ENCODE results near the gene ZG16.

DNA sequence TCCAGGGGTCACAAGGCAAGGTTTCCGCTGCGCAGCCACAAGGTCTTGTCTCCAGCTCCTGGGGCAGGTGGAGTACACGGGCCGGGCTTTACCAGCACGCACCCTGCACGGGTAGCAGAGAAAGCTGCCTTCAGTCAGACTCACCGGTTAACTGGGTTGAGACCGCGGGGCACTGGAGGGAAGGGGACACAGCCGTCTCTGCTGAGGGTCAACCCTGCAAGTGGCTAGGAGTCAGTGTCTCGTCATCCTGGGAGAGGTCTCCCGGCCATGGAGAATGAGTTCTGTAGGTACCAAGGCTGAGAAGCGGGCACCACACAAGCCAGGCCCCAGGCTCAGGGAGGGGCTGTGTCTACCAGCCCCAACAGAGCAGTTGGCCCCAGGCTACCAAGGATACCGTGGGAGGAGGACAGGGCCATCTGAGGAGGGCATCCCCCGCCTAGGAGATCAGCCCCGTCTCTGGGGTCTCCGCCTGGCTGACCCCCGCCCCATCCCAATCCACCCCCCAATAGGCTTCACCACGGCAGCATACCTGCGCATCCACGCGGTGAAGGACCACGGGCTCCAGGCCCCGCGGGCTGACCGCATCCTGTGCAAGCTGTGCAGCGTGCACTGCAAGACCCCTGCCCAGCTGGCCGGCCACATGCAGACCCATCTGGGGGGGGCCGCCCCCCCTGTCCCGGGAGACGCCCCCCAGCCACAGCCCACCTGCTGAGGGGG is 31.1 kb downstream of the ZG16 start:
- TF ChIP-seq, protein P1, sequence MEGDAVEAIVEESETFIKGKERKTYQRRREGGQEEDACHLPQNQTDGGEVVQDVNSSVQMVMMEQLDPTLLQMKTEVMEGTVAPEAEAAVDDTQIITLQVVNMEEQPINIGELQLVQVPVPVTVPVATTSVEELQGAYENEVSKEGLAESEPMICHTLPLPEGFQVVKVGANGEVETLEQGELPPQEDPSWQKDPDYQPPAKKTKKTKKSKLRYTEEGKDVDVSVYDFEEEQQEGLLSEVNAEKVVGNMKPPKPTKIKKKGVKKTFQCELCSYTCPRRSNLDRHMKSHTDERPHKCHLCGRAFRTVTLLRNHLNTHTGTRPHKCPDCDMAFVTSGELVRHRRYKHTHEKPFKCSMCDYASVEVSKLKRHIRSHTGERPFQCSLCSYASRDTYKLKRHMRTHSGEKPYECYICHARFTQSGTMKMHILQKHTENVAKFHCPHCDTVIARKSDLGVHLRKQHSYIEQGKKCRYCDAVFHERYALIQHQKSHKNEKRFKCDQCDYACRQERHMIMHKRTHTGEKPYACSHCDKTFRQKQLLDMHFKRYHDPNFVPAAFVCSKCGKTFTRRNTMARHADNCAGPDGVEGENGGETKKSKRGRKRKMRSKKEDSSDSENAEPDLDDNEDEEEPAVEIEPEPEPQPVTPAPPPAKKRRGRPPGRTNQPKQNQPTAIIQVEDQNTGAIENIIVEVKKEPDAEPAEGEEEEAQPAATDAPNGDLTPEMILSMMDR (conservative IDR thresholded peaks at IDR 0.05; ENCODE audit: low read length) = no peak
- no peak for TF ChIP-seq EZH2phosphoT487 (IDR thresholded peaks at IDR 0.05; ENCODE audit: borderline replicate concordance, low read depth, low read length)
